PC-3 (cell line): ENCODE data around the gene OTUD3. TPM values are rescaled to one million over a fixed set of nuclear protein-coding genes. Genes with fewer than 3 reads are reported as not detected.

ENCODE experiments used
- ATAC-seq: fragments of 200-7000 bp; cut with Tn5 transposase; 2 replicates; pipeline ENCODE4 v1.9.1; 2020; ENCODE audit warnings: mild to moderate bottlenecking, moderate library complexity
- BruUV-seq: library from RNA; stranded (reverse); fragments of 400-500 nt; replicated peaks from 2 replicates; lab custom pipeline; 2021; lab: Mats Ljungman, UMichigan
- CTCF ChIA-PET: fragments of 300-600 bp; sonication (Branson Sonifier 250); formaldehyde crosslinking; loops from one replicate; lab custom pipeline; 2022; ENCODE audit warnings: antibody characterized with exemption; lab: Charles Lee
- POLR2A ChIA-PET: fragments of 300-600 bp; sonication (Branson Sonifier 250); formaldehyde crosslinking; loops from one replicate; lab custom pipeline; 2022; ENCODE audit warnings: antibody characterized with exemption; ENCODE audit not compliant: unreplicated experiment; lab: Charles Lee
- DNase-seq: peaks from one replicate; pipeline ENCODE4 v3.0.0-alpha.2; 2015
- H2AFZ ChIP-seq: fragments of 300-600 bp; sonication (generic); 2 replicates; pipeline ENCODE4 v1.6.0; 2016; ENCODE audit warnings: antibody characterized with exemption, low read length
- H3F3A ChIP-seq: fragments of 300-600 bp; sonication (generic); one replicate; pipeline ENCODE4 v1.6.0; 2017; ENCODE audit warnings: antibody characterized with exemption, low read length, control low read depth, mild to moderate bottlenecking; ENCODE audit not compliant: unreplicated experiment
- H3K27ac ChIP-seq: fragments of 300-600 bp; sonication (generic); 2 replicates; pipeline ENCODE4 v1.5.1; 2016; ENCODE audit warnings: mild to moderate bottlenecking, low read length
- H3K27me3 ChIP-seq: fragments of 300-600 bp; sonication (generic); 2 replicates; pipeline ENCODE4 v1.6.1; 2016; ENCODE audit warnings: low read length, mixed read lengths
- H3K36me3 ChIP-seq: fragments of 300-600 bp; sonication (generic); 2 replicates; pipeline ENCODE4 v1.6.1; 2016; ENCODE audit warnings: low read depth, mixed run types, low read length, mixed read lengths
- H3K4me1 ChIP-seq: fragments of 300-600 bp; sonication (generic); 2 replicates; pipeline ENCODE4 v1.5.1; 2016; ENCODE audit warnings: low read length; ENCODE audit not compliant: insufficient read depth
- H3K4me2 ChIP-seq: fragments of 300-600 bp; sonication (generic); 2 replicates; pipeline ENCODE4 v1.6.0; 2016; ENCODE audit warnings: low read length
- H3K4me3 ChIP-seq: fragments of 300-600 bp; sonication (generic); 2 replicates; pipeline ENCODE4 v1.5.1; 2016; ENCODE audit warnings: mild to moderate bottlenecking, low read length, mixed read lengths
- H3K79me2 ChIP-seq: fragments of 300-600 bp; sonication (generic); 2 replicates; pipeline ENCODE4 v1.6.1; 2017; ENCODE audit warnings: low read length, mixed read lengths
- H3K9ac ChIP-seq: fragments of 300-600 bp; sonication (generic); 2 replicates; pipeline ENCODE4 v1.6.0; 2016; ENCODE audit warnings: mild to moderate bottlenecking, low read length
- H3K9me2 ChIP-seq: fragments of 300-600 bp; sonication (generic); replicated peaks from 2 replicates; pipeline ENCODE4 v1.6.1; 2016; ENCODE audit warnings: mixed run types, low read length, mixed read lengths
- H3K9me3 ChIP-seq: fragments of 300-600 bp; sonication (generic); 2 replicates; pipeline ENCODE4 v1.6.1; 2016; ENCODE audit warnings: low read length, mixed read lengths
- H4K20me1 ChIP-seq: fragments of 300-600 bp; sonication (generic); 2 replicates; pipeline ENCODE4 v1.6.1; 2016; ENCODE audit warnings: low read length, mixed read lengths
- CTCF ChIP-seq: fragments of 300-600 bp; sonication (generic); conservative IDR thresholded peaks from 2 replicates; pipeline ENCODE4 v1.5.1; 2017; ENCODE audit warnings: antibody characterized with exemption, low read depth, mild to moderate bottlenecking, low read length
- EZH2 ChIP-seq: fragments of 300-600 bp; sonication (generic); IDR thresholded peaks from one replicate; pipeline ENCODE4 v1.6.1; 2017; ENCODE audit warnings: antibody characterized with exemption, mild to moderate bottlenecking, low read length; ENCODE audit not compliant: unreplicated experiment
- EZH2phosphoT487 ChIP-seq: fragments of 300-600 bp; sonication (generic); IDR thresholded peaks from 2 replicates; pipeline ENCODE4 v1.6.1; 2018; ENCODE audit warnings: mild to moderate bottlenecking, antibody characterized with exemption, low read length, borderline replicate concordance
- intact Hi-C: fragments of 100-400 bp; cut with micrococcal nuclease; formaldehyde crosslinking; loops from 2 replicates; pipeline ENCODE4 v1.9.0; 2023
- total RNA-seq: library from RNA; depleted of rRNA; stranded (reverse); fragments of >200 nt; gene quantifications from 2 replicates; pipeline ENCODE4 v1.2.3, GENCODE V29; 2014

The OTUD3 gene
- total RNA-seq, 1 experiment from 2014 or later, result 9.9 TPM

- peaks cover 82% of the 10 kb centered on the region for H3K79me2 ChIP-seq
- H3K9me3 ChIP-seq, result no peaks in the 10 kb centered on the region
- H3K4me2 ChIP-seq, result 0 out of 2 replicates have a peak overlapping the region, but pooled peaks have one; percentile 20
- H3K36me3 ChIP-seq, result peaks cover 62% of the 10 kb centered on the region
- no peak overlapping the region for H3K4me3 ChIP-seq
- TF ChIP-seq EZH2, result no peak
- POLR2A ChIA-PET, result interaction anchor here (0.5 kb wide), 1 partner anchor 11 kb away, joined by 3 read pairs; the partner anchor contains the start of gene OTUD3
- peaks cover 48% of the 10 kb centered on the region for H3K4me1 ChIP-seq
- CTCF ChIA-PET, result no interaction called here
- ATAC-seq, result no peak
- no peaks in the 10 kb centered on the region for H3K27me3 ChIP-seq
- H3K9ac ChIP-seq, result peak overlapping the region; percentile 75
- intact Hi-C loops, result no loop called here
- peaks cover 32% of the 10 kb centered on the region; the same call in 1 of the 2 replicates for H4K20me1 ChIP-seq
- BruUV-seq, result no TSS peak
- DNase-seq, result no peak
- peak overlapping the region; percentile 96 for H3K27ac ChIP-seq
- peaks cover 12% of the 10 kb centered on the region for H3F3A ChIP-seq
- H2AFZ ChIP-seq, result no peak overlapping the region
- no peaks in the 10 kb centered on the region for H3K9me2 ChIP-seq
These were observed 10.5 kb downstream of the OTUD3 start for GRCh38 chr1:19892628-19893168.

DNA sequence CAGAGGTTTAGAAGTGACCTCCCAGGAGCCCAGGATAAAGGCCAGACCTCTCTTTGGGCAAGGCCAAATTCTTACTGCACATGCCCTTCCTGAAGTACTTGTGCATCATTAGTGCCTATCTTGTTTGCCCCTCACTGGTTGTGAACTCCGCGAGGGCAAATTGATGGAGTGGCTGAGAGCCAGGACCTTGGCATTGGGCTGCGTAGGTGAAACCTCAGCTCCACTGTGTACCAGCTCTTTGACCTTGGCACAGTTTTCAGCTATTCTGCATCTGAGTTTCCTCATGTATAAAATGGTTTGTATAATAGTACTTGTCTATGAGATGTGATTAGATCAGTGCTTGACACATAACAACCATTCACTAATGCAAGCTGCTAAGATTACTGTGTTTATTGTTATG lies 11.5 kb downstream of the OTUD3 start:
- H3K36me3 ChIP-seq, result peaks cover 67% of the 10 kb centered on the region
- DNase-seq (no peak), ATAC-seq (peak; percentile 16)
- peaks cover 44% of the 10 kb centered on the region for H3K4me1 ChIP-seq
- CTCF ChIA-PET, result interaction anchor here (0.5 to 0.6 kb wide), 2 partner anchors 189 to 217 kb away, joined by 3 read pairs; no protein-coding TSS in a partner anchor
- BruUV-seq, result TSS peak; percentile 94
- peaks cover 12% of the 10 kb centered on the region for H3F3A ChIP-seq
- TF ChIP-seq CTCF, result no peak
- TF ChIP-seq EZH2phosphoT487, result no peak
- H3K27ac ChIP-seq, result peak overlapping the region; percentile 96
- no peak overlapping the region for H3K4me3 ChIP-seq
- no peaks in the 10 kb centered on the region for H3K27me3 ChIP-seq
- H4K20me1 ChIP-seq, result peaks cover 23% of the 10 kb centered on the region; the same call in 1 of the 2 replicates
- no peaks in the 10 kb centered on the region for H3K9me2 ChIP-seq
- H3K9me3 ChIP-seq, result no peaks in the 10 kb centered on the region
- peak overlapping the region; percentile 59 for H3K4me2 ChIP-seq
- H2AFZ ChIP-seq, result no peak overlapping the region
- intact Hi-C loops, result loop anchor here (1.0 kb wide), 1 partner anchor 10 kb away; no protein-coding TSS in a partner anchor
- POLR2A ChIA-PET, result interaction anchor here (1.0 kb wide), 1 partner anchor 21 kb away, joined by 3 read pairs; no protein-coding TSS in a partner anchor
- H3K79me2 ChIP-seq, result peaks cover 73% of the 10 kb centered on the region
- peak overlapping the region; percentile 75 for H3K9ac ChIP-seq

DNA sequence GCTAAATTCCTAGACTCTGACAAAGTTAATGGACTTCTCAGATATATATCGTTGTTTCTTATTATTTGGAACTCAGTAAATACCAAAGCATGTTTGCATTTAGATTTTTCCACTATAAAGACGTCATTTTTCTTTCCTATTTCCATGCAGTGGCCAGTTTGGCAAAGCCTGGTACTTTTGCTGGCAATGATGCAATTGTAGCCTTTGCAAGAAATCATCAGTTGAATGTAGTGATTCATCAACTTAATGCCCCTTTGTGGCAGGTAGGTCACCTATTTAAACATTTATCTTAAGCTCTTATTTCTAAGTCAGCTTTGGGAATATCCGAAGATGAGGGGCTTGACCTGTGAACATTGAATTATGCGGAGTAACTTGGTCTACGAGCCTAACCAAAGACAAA lies 12.0 kb downstream of the OTUD3 start:
- peak overlapping the region; percentile 96 for H3K27ac ChIP-seq
- intact Hi-C loops, result loop anchor here (1.0 kb wide), 1 partner anchor 9 kb away; no protein-coding TSS in a partner anchor
- H3K36me3 ChIP-seq, result peaks cover 72% of the 10 kb centered on the region
- peaks cover 67% of the 10 kb centered on the region for H3K79me2 ChIP-seq
- no peaks in the 10 kb centered on the region for H3K27me3 ChIP-seq
- TF ChIP-seq EZH2 (no peak), CTCF (no peak), EZH2phosphoT487 (no peak)
- no peak overlapping the region for H3K4me3 ChIP-seq
- CTCF ChIA-PET, result interaction anchor here (0.6 kb wide), 2 partner anchors 128 to 190 kb away, joined by 3 read pairs; no protein-coding TSS in a partner anchor
- POLR2A ChIA-PET, result interaction anchor here (0.6 to 1.0 kb wide), 2 partner anchors 22 to 409 kb away, joined by 3 to 16 read pairs; partner anchors contain the start of gene CAPZB
- no TSS peak for BruUV-seq
- no peaks in the 10 kb centered on the region for H3K9me2 ChIP-seq
- H3K4me1 ChIP-seq, result peaks cover 40% of the 10 kb centered on the region
- ATAC-seq (peak; percentile 77), DNase-seq (peak; percentile 86)
- peaks cover 12% of the 10 kb centered on the region for H3F3A ChIP-seq
- no peak overlapping the region for H2AFZ ChIP-seq
- H4K20me1 ChIP-seq, result peaks cover 18% of the 10 kb centered on the region; the same call in 1 of the 2 replicates
- H3K4me2 ChIP-seq, result peak overlapping the region; percentile 59
- peak overlapping the region; percentile 68 for H3K9ac ChIP-seq
- no peaks in the 10 kb centered on the region for H3K9me3 ChIP-seq
